Activated CD4-positive, alpha-beta T cell treated with anti-CD3 and anti-CD28 coated beads, Interleukin-10, Interleukin-2, amounts not matched to agents 100 ng/mL and 50 ng/mL, durations not matched to agents 16 hours and 8 hours (primary cell): Measurements from ENCODE around the gene CYB561A3.
A peak's percentile ranks its signal among the peaks of the same experiment; 100 is the strongest.
"Not testable (repeated sequence)": the region's sequence is repeated elsewhere in the genome, so short reads cannot be mapped to it uniquely, and the experiment has no call there.

Experiments used
- DNase-seq: peaks from one replicate; pipeline ENCODE4 v3.0.0-alpha.2; 2020

Gene CYB561A3

GRCh38 chr11:61361741-61362541 is at the start of gene CYB561A3, which contains the start of gene TMEM138:
Gene CYB561A3, minus strand, starts transcription at chr11:61361882. Its CDS starts 5,169 bp downstream, at chr11:61356713.
Gene TMEM138, plus strand, starts transcription at chr11:61362374. Its CDS starts 2,017 bp downstream, at chr11:61364391.
- DNase-seq: peak; percentile 96

GRCh38 chr11:61406991-61407728 is 45.5 kb upstream of the CYB561A3 start:
- no peak for DNase-seq

GRCh38 chr11:61406067-61406466 is 44.4 kb upstream of the CYB561A3 start:
- no peak for DNase-seq

GRCh38 chr11:61404641-61405040 is 43.0 kb upstream of the CYB561A3 start:
- no peak for DNase-seq

GRCh38 chr11:61404103-61404502 is 42.4 kb upstream of the CYB561A3 start:
- no peak for DNase-seq

GRCh38 chr11:61403658-61404057 is 42.0 kb upstream of the CYB561A3 start:
- no peak for DNase-seq

GRCh38 chr11:61401573-61401972 is 39.9 kb upstream of the CYB561A3 start:
- no peak for DNase-seq

GRCh38 chr11:61401173-61401572 is 39.5 kb upstream of the CYB561A3 start:
- DNase-seq: no peak

- DNase-seq: no peak
Observed at GRCh38 chr11:61392981-61393595, 31.4 kb upstream of the CYB561A3 start.

- DNase-seq: no peak
Observed at GRCh38 chr11:61390161-61390560, 28.5 kb upstream of the CYB561A3 start.

- no peak for DNase-seq
Observed at GRCh38 chr11:61384271-61385242, 22.9 kb upstream of the CYB561A3 start.

GRCh38 chr11:61383859-61384258 is 22.2 kb upstream of the CYB561A3 start:
- not testable (repeated sequence) for DNase-seq

- DNase-seq: no peak
Observed at GRCh38 chr11:61380884-61381283, 19.2 kb upstream of the CYB561A3 start.

GRCh38 chr11:61378713-61379313 is 17.1 kb upstream of the CYB561A3 start:
- no peak for DNase-seq

- no peak for DNase-seq
Observed at GRCh38 chr11:61377461-61378160, 15.9 kb upstream of the CYB561A3 start.

- DNase-seq: no peak
Observed at GRCh38 chr11:61375761-61376108, 14.1 kb upstream of the CYB561A3 start.

- DNase-seq: no peak
Observed at GRCh38 chr11:61372659-61373420, 11.2 kb upstream of the CYB561A3 start.

- DNase-seq: no peak
Observed at GRCh38 chr11:61370349-61371005, 8.8 kb upstream of the CYB561A3 start.

- no peak for DNase-seq
Observed at GRCh38 chr11:61369372-61370348, 8.0 kb upstream of the CYB561A3 start.
